Measurements from ENCODE around the gene STRIP2. TPM values are rescaled to one million over a fixed set of nuclear protein-coding genes. Genes with fewer than 3 reads are reported as not detected.

Gene STRIP2
- total and polyA plus RNA-seq, 9 of the 15 experiments (the other 6 are each of a cell fraction or from before 2014, with no cell fraction given) = 10.1 to 81.8 (median 42.3) TPM

DNA sequence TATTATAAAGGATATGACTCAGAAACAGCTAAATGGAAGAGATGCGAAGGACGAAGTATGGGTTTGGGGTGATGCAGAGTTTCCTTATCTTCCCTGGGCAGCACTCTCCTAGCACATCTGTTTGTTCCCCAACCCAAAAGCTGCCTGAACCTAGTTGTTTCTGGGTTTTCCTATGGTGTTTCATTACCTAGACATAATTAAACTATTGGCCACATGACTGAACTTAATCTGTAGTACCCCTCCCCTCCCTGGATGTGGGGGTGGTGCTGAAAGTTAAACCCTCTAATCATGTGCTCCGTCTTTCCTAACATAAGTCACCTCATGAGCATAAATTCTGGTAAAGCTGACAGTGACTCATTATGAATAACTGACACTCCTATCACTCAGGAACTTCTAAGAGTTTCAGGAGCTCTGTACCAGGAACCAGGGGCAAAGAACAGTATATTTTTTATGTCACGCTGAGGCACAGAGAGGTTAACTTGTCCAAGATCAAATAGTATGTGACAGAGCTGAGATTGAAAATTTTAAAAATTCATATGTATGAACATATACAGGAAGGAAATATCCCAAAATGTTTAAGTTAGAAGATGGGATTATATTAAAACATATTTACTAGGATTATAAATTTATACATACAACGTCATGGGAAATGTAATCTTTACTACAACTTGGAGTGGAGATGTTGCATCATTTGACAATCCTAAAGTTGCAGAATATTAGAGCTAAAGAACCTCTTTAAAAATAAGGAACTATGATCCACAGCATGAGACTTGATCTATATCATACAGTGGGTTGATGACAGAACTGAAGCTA lies 4.8 kb downstream of the STRIP2 start (continued):
- TF ChIP-seq, protein P1, sequence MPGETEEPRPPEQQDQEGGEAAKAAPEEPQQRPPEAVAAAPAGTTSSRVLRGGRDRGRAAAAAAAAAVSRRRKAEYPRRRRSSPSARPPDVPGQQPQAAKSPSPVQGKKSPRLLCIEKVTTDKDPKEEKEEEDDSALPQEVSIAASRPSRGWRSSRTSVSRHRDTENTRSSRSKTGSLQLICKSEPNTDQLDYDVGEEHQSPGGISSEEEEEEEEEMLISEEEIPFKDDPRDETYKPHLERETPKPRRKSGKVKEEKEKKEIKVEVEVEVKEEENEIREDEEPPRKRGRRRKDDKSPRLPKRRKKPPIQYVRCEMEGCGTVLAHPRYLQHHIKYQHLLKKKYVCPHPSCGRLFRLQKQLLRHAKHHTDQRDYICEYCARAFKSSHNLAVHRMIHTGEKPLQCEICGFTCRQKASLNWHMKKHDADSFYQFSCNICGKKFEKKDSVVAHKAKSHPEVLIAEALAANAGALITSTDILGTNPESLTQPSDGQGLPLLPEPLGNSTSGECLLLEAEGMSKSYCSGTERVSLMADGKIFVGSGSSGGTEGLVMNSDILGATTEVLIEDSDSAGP (CRISPR knock-in tag; IDR thresholded peaks at IDR 0.05) = no peak
- no peak for TF ChIP-seq PURB (CRISPR knock-in tag; IDR thresholded peaks at IDR 0.05; ENCODE audit: low read depth)
- no peak for TF ChIP-seq ETS2 (tag; IDR thresholded peaks at IDR 0.05; ENCODE audit: borderline replicate concordance, poor library complexity, severe bottlenecking)
- peak; percentile 92 for TF ChIP-seq TEAD4 (IDR thresholded peaks at IDR 0.05; ENCODE audit: low read length)
- no peak for TF ChIP-seq TEAD4 (CRISPR knock-in tag; IDR thresholded peaks at IDR 0.05; ENCODE audit: borderline replicate concordance)
- no peak for TF ChIP-seq LARP7 (IDR thresholded peaks at IDR 0.05)
- no peak for TF ChIP-seq PRPF4 (IDR thresholded peaks at IDR 0.05; ENCODE audit: insufficient read depth, low read depth, low read length, poor library complexity, severe bottlenecking)
- peak; percentile 82 for TF ChIP-seq MBD2 (IDR thresholded peaks at IDR 0.05; ENCODE audit: borderline replicate concordance, low read depth)
- no peak for TF ChIP-seq KAT8 (IDR thresholded peaks at IDR 0.05; ENCODE audit: low read depth)
- peak; percentile 80; the same call in 1 of the 2 replicates for TF ChIP-seq MECOM (CRISPR knock-in tag; IDR thresholded peaks at IDR 0.05)
- TF ChIP-seq ZNF311 (CRISPR knock-in tag; IDR thresholded peaks at IDR 0.05) = 0 out of 2 replicates have a peak, but pooled peaks have one; percentile 29
- no peak for TF ChIP-seq EWSR1 (IDR thresholded peaks at IDR 0.05; ENCODE audit: borderline replicate concordance, low read depth, partially characterized antibody)
- TF ChIP-seq SUPT5H (IDR thresholded peaks at IDR 0.05) = peak; percentile 46; the same call in 1 of the 2 replicates
- TF ChIP-seq ZNF77 (CRISPR knock-in tag; IDR thresholded peaks at IDR 0.05) = no peak
- TF ChIP-seq, protein P2, sequence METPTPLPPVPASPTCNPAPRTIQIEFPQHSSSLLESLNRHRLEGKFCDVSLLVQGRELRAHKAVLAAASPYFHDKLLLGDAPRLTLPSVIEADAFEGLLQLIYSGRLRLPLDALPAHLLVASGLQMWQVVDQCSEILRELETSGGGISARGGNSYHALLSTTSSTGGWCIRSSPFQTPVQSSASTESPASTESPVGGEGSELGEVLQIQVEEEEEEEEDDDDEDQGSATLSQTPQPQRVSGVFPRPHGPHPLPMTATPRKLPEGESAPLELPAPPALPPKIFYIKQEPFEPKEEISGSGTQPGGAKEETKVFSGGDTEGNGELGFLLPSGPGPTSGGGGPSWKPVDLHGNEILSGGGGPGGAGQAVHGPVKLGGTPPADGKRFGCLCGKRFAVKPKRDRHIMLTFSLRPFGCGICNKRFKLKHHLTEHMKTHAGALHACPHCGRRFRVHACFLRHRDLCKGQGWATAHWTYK (CRISPR knock-in tag; IDR thresholded peaks at IDR 0.05) = 0 out of 2 replicates have a peak, but pooled peaks have one; percentile 28
- peak in 1 of 2 experiments; percentile 63; a peak in 1 of 4 replicates for TF ChIP-seq CSDE1 (IDR thresholded peaks at IDR 0.05)
- TF ChIP-seq, protein P3, sequence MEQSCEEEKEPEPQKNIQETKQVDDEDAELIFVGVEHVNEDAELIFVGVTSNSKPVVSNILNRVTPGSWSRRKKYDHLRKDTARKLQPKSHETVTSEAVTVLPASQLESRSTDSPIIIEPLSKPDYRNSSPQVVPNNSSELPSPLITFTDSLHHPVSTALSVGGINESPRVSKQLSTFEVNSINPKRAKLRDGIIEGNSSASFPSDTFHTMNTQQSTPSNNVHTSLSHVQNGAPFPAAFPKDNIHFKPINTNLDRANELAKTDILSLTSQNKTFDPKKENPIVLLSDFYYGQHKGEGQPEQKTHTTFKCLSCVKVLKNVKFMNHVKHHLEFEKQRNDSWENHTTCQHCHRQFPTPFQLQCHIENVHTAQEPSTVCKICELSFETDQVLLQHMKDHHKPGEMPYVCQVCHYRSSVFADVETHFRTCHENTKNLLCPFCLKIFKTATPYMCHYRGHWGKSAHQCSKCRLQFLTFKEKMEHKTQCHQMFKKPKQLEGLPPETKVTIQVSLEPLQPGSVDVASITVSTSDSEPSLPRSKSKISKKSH (CRISPR knock-in tag; IDR thresholded peaks at IDR 0.05) = no peak
- no peak; a peak in 1 of 4 replicates for TF ChIP-seq TEAD1 (CRISPR knock-in tag; IDR thresholded peaks at IDR 0.05)
- TF ChIP-seq, protein P4, sequence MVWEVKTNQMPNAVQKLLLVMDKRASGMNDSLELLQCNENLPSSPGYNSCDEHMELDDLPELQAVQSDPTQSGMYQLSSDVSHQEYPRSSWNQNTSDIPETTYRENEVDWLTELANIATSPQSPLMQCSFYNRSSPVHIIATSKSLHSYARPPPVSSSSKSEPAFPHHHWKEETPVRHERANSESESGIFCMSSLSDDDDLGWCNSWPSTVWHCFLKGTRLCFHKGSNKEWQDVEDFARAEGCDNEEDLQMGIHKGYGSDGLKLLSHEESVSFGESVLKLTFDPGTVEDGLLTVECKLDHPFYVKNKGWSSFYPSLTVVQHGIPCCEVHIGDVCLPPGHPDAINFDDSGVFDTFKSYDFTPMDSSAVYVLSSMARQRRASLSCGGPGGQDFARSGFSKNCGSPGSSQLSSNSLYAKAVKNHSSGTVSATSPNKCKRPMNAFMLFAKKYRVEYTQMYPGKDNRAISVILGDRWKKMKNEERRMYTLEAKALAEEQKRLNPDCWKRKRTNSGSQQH (CRISPR knock-in tag; IDR thresholded peaks at IDR 0.05) = peak; percentile 61
- TF ChIP-seq BDP1 (IDR thresholded peaks at IDR 0.05; ENCODE audit: insufficient read depth, insufficient read length) = no peak
- TF ChIP-seq ASH1L (IDR thresholded peaks at IDR 0.05; ENCODE audit: borderline replicate concordance, low read depth, partially characterized antibody) = no peak

Measured in K562 (cell line).